Astrocyte of the spinal cord (primary cell): ENCODE data around the gene CWH43.

Source experiments
- DNase-seq: peaks from one replicate; pipeline ENCODE4 v3.0.0; 2011; ENCODE audit warnings: low read depth, low spot score
- H3K4me3 ChIP-seq: 2 replicates; pipeline ENCODE4 v1.5.1; 2011; ENCODE audit warnings: low read depth, mild to moderate bottlenecking, low read length, moderate library complexity
- in situ Hi-C: cut with HindIII; loops from 2 replicates; pipeline ENCODE4 v1.10.0; 2017; ENCODE audit warnings: low sequenced_read_pairs
- TF ChIP-seq, protein P1 (sequence below): IDR thresholded peaks from 2 replicates; pipeline ENCODE4 v1.5.1; 2012; ENCODE audit warnings: low read depth, mild to moderate bottlenecking, low read length, inconsistent platforms

Gene CWH43

DNA sequence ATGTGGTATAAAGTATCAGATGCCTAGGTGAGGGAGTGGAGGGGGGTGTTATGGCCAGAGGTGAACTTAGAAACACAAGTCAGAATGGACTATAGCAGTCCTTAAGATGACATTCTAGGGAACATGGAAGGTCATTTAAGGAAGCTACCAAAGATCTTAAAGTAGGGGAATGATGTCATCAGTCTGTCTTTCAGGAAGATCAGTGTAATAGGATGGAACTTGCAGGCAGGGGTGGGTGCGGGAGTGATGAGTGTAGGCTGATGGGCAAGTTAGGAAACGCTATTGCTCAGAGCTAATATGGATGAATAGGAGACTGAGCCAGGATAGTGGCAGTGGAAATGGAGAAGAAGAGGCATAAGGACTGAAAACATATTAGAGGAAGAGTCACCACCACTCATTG, 27.5 kb upstream of the CWH43 start:
- H3K4me3 ChIP-seq = no peak overlapping the region
- in situ Hi-C loops = no loop called here
- DNase-seq = no peak
- TF ChIP-seq, protein P1, sequence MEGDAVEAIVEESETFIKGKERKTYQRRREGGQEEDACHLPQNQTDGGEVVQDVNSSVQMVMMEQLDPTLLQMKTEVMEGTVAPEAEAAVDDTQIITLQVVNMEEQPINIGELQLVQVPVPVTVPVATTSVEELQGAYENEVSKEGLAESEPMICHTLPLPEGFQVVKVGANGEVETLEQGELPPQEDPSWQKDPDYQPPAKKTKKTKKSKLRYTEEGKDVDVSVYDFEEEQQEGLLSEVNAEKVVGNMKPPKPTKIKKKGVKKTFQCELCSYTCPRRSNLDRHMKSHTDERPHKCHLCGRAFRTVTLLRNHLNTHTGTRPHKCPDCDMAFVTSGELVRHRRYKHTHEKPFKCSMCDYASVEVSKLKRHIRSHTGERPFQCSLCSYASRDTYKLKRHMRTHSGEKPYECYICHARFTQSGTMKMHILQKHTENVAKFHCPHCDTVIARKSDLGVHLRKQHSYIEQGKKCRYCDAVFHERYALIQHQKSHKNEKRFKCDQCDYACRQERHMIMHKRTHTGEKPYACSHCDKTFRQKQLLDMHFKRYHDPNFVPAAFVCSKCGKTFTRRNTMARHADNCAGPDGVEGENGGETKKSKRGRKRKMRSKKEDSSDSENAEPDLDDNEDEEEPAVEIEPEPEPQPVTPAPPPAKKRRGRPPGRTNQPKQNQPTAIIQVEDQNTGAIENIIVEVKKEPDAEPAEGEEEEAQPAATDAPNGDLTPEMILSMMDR = no peak

DNA sequence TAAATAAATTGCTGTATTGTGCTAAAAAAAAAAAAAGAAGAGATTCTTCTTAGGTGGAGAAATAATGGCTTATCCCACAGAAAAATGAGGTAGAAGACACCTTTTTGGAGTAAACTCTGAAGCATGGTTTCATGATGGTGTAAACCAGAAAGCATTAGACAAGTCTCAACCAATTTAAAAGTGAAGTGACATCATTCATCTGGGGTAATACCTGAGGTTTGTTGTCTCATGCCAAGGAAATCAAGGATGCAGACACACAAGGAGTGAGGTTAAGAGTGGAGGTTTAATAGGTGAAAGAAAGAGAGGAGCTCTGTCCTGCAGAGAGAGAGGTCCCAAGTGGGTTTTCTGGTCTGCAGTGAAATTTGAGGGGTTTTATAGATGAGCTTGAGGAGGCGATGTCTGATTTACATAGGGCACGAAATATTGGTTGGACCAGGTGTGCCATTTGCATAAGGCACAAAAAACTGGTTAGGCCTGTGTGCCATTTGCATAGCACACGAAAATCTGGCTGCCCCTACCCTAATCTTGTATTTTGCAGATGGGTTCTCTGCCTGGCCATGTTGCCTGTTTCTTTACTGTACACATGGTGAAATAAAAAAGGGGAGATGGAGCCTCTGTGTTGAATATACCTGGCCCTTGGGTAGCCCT, 25.0 kb upstream of the CWH43 start:
- in situ Hi-C loops = no loop called here
- TF ChIP-seq, protein P1 = no peak
- no peak for DNase-seq
- H3K4me3 ChIP-seq = no peak overlapping the region

DNA sequence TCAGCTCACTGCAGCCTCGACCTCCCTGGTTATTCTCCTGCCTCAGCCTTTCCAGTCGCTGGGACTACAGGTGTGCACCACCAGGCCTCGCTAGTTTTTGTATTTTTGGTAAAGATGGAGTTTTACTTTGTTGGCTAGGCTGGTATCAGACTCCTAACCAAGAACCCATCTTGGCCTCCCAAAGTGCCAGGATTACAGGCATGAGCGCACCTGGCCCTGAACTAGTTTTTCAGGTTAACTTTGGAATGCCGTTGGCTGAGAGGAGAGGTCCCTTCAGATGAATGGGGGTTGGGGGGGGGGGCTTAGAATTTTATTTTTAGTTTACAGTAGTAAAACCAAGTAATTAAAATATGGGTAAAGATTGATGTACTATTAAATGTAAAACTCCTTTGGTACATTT, 23.4 kb upstream of the CWH43 start:
- no peak for DNase-seq
- H3K4me3 ChIP-seq = no peak overlapping the region
- TF ChIP-seq, protein P1 = no peak
- in situ Hi-C loops = no loop called here

DNA sequence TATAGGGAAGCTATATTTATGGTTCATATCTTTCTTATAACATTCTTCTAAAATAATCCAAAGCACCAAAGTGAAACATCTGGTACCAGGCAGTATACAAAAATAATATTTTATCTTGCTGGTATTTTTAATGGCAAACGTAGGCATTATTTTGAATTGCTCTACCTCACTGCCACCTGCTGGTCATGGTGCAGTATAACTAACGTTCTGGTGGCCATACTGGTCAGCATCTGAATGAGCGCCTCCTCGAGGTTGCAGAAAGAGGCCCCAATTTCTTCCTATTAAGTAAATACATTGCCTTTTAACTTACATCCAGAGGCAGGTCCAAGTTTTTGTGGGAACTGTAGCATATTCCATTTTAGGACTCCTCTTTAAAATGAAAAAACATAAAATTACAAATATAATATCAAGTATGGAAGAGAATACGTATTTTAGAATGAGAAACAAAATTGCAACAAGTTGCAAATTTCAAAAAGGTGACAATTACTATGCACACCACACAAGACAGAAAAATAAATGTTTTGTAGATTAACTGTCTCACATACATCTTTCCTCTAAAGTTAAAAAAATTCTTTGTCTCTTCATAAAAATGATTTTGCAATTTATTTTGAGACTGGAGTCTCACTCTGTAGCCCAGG, 22.9 kb upstream of the CWH43 start:
- H3K4me3 ChIP-seq = no peak overlapping the region
- peak; percentile 90 for DNase-seq
- in situ Hi-C loops = no loop called here
- TF ChIP-seq, protein P1 = peak; percentile 99

DNA sequence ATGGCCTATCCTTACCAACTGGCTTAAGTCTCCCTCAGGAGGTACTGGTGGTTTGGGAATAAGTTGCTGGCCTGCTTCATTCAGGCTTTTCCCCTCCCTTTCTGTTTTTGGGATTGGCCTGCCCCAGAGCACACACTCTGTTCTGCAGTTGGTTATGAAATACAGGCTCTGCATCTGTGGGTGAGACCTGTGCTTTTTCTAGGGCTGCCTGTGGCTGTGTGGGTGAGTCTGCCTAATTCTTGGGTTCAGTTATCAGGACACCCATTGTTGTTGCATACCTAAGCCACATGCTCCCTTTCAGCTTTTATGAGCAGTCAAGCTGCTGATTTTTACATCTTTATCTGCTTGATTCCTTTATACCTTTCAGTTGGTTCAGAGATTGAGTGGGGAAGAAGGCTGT, 19.0 kb upstream of the CWH43 start:
- H3K4me3 ChIP-seq = no peak overlapping the region
- peak; percentile 16 for DNase-seq
- in situ Hi-C loops = no loop called here
- TF ChIP-seq, protein P1 = no peak

DNA sequence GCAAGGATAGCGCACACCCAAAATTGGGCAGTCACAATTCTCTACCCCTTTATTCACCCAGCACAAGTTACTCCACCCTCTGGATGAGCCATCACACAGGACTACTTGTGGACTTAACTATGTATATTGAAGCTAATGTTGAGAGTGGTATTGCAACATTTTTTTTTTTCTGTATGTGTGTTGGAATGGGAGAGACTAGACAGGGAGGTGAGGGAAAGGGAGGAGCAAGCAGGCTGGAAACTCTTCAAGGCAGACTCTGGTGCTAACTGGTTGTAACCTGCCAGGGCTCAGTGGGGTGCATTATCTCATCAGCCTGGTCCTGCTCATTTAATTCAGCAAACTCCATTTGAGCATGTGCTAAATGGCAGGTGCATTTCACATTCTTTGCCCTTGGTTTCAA, 18.4 kb upstream of the CWH43 start:
- in situ Hi-C loops = no loop called here
- DNase-seq = peak; percentile 18

More for the DNA sequence above, 18.4 kb upstream of the CWH43 start:
- H3K4me3 ChIP-seq = no peak overlapping the region
- TF ChIP-seq, protein P1 = no peak
